Measurements from ENCODE around the gene CFAP68.
"Not testable (repeated sequence)": the region's sequence is repeated elsewhere in the genome, so short reads cannot be mapped to it uniquely, and the experiment has no call there.

Gene CFAP68

DNA sequence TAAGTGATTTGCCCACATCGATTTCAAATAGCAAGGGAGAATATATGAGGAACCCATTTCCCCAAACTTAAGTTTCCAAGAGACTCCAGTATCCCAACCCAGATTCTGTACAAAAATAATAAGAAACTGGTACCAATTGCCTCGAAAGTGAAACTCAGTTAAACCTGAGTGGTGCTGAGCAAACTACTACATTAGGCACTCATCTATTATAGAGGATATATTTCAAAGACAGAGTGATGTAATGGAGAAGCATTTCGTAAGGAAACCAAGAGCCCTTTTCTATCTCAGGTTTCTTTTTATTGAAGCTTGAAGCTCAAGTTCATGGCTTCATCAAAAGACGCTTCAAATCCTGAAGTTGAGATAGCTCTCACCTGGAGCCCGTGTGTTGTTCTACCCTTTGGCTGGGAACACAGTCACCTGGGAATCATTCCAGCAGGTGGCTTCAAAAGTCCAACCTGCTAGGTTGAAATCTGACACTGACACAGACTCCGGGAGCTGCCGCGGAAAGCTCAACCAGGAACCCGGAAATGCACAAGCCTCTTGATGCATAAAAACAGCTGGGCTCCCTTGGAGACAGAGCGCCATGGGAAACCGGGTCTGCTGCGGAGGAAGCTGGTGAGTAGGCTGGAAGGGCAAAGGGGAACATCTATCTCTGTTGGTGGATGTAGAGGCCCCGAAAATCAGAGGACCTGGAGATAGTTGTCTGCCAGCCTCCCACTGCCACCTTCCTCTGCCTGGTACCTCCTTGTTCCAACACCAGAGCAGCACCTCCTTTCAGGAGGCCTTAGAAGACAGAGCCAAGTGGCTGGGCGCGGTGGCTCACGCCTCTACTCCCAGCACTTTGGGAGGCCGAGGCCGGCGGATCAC lies 39.3 kb downstream of the CFAP68 start, which contains the start of gene C11orf52:
C11orf52 (plus strand) TSS at position 524 of the 867 bp plus-strand sequence; CDS start at position 584, 60 bp downstream.
- DNase-seq, result no peak

DNA sequence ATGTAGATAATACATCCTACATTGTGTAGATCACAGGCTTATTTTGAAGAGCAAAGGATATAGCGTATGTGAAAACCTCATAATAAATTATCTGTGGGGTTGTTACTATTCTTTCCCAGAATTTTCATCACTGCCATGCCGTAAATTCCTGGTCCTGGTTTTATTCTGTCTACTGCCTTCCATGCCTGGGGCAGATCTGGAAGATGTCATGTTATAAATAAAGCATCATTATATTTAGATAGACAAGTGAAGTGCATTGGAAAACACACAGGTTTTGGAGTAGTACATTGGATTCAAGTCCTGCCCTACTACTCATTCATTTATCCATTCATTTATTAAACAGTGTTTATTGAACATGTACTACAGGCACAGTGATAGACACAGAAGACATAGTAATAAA lies 41.6 kb downstream of the CFAP68 start:
- no peak for DNase-seq

DNA sequence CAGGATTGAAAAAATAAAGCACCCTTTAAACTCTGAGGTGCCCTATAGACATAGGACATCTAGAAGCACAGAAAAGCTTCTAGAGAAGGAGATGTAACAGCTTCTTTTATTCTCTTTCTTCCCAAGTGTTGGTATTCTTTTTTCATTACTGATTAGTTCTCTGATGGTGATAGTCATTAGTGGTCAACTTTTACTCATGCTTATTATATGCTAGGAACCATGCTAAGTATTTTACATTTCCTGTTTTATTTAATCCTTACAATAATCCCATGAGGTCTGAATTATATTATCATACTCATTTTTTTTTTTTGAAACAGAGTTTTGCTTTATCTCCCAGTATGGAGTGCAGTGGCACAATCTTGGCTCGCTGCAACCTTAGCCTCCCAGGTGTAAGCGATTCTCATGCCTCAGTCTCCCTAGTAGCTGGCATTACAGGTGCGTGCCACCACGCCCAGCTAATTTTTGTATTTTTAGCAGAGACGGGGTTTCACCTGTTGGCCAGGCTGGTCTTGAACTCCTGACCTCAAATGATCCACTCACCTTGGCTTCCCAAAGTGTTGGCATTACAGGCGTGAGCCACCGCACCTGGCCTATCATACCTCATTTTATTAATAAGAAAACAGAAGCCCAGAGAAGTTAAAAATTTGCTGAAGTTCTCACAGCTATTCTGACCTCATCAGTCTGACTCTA lies 42.3 kb downstream of the CFAP68 start:
- no peak for DNase-seq

DNA sequence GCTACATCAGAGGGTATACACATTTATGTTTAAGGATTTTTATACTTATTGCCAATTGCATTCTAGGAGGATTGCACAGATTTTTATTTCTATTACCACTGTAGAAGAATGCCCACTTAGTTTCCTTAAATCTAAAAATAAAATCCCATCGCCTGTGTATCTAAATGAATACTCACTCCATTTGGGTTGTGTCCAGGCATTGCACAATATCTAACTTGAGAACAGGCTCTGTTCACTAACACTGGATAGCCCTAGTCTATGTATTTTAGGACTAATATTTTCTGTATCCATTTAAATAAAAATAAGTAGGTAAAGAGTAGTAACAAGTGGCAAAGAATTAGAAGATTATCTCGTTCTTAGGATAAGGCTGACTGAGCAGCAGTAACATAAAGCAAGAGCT lies 43.5 kb downstream of the CFAP68 start:
- peak; percentile 76 for DNase-seq

DNA sequence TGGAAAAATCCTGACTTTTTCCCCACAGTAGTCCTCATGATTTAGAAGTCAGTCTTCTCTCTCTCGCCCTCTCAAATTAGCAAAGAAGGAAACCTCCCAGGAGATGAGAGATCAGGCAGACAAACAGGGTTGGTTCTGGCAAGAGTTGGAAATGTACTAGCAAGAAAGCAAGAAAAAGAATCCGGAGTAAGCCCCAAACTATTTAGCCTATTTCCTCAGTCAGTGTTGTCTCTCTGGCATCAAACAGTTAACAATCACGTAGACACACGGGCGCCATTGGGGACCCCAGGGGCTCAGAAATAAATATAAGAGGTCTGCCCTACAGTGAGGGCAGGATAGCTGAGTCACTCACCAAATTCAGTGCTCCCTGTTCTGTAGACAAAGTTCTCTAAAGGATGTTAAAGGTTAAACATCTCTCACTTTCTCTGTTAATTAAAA lies 44.0 kb downstream of the CFAP68 start:
- DNase-seq, result no peak

DNA sequence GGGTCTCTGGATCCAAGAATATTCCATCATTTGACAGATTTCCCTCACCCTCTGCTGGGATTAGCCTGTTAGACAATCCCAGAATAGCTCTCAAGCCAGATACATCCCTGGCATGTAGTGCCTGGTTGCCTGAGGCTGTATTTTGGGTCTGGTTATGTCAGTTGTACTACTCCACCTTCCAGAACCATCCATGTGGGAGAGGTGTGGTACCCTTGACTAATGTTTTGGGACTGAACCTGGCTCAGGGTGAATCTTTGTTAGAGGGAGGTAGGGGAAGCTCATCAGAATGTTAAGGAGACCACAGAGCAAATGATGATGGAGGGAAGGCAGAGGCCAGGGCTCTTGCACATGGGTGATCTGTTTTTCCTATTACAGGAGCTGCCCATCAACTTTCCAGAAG lies 44.6 kb downstream of the CFAP68 start:
- no peak for DNase-seq

DNA sequence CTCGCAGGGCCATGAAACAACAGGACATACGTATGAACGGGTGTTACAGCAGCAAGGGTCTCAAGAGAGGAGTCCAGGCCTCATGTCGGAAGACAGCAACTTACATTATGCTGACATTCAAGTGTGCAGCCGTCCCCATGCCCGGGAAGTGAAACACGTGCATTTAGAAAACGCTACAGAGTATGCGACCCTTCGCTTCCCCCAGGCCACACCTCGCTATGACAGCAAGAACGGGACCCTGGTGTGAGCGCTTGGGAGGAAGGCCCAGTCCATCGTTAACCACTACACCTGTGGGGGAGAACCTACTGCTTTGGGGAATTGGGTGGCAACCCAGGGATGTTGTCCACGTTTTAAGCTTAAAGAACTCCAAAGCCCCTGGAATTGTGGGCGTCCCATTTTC lies 46.6 kb downstream of the CFAP68 start:
- DNase-seq, result no peak

DNA sequence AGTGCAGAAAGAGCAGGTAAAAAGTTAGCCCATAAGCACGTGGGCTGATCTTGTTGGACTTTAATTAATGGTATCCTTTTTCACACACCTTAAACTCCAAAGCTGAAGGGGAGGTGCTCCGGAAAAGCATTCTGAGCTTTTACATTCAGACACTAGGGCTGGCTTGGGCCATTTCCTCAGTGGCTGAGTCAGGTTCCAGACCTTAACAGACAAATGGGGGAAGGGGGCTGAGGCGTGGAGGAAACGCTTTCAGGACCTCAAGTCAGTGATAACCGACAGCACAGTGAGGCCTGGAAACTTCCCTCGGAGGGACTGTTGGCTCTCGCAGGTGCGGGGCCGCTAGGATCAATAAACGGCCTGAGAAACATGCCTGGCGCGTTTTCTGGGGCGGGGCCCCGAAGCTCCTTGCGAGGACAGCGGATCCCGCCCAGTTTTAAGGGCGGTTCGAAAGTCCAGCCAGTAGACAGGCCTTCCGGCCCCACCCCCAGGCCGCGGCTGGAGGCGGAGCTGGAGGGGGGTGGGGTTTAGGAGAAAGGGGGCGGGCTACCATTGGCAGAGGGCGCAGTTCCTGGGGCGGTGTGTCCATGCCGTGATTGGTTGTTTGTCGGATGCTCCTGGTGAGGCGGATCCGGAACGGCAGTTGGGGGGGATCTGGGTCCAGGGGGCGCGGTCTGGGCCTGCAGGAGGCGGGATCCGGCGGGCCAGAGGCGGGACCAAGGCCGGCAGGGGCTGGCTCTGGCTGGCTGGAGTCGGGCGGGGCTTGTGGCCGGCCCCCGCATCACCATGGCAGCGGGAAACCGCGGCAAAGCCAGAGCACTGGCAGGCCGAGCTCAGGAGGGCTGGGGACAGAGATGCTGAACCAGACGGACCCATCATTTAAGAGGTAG lies 47.4 kb downstream of the CFAP68 start:
- peak; percentile 100 for DNase-seq

DNA sequence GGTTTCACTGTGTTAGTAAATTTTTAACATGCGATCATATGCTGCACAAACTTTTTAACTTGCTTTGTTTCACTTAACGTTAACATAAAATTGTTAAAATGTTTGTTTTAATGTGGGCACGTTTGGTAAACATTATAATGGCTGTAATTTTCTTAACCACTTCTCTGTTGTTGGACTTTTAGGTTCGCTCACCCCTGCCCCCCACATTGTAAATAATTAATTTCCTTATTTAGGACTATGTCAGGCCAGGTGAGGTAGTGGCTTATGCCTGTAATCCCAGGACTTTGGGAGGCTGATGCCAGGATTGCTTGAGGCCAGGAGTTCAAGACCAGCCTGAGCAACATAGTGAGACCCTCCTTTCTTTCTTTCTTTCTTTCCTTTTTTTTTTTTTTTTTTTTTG lies 51.1 kb downstream of the CFAP68 start:
- no peak for DNase-seq

DNA sequence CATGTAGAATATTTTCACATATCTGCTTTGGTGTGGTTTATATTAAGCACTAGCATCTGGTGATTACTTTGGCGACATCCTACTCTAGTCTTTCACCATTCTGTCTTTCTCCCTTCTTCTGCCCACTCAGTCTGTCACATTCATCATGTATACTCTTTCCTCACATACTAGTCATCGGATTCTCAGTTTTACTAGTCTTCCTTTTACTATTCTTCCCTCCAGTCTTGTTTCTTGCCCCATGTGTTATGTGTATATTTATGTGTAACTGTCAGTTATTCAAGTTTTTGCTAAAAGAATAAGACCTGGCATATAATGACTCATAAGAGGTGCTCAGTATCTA lies 53.2 kb downstream of the CFAP68 start:
- DNase-seq, result no peak

DNA sequence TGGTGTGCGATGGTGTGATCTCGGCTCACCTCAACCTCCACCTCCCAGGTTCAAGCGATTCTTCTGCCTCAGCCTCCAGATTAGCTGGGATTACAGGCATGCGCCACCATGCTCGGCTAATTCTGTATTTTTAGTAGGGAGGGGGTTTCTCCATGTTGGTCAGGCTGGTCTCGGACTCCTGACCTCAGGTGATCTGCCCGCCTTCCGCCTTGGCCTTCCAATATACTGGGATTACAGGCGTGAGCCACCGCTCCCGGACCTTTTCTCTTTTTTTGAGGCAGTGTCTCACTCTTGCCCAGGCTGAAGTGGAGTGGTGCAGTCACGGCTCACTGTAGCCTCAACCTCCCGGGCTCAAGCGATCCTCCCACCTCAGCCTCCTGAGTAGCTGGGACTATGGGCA lies 53.8 kb downstream of the CFAP68 start:
- not testable (repeated sequence) for DNase-seq

DNA sequence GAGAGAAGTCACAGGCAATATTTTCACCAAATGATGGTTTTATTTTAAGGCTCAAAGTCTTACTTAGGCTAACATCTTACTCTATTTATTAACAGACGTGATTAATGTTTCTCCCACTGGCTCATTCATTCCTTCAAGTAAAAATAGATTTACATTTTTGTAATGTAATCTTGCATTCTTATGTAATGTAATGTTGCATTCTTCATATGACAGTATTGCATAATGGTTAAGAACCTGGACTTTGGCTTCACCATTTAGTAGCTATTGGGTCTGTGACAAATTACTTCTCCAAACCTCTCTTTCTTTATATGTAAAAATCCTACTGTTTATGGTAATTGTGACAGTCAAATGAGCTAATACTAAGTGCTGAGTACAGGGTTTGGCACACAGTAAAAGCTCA lies 54.5 kb downstream of the CFAP68 start:
- no peak for DNase-seq

DNA sequence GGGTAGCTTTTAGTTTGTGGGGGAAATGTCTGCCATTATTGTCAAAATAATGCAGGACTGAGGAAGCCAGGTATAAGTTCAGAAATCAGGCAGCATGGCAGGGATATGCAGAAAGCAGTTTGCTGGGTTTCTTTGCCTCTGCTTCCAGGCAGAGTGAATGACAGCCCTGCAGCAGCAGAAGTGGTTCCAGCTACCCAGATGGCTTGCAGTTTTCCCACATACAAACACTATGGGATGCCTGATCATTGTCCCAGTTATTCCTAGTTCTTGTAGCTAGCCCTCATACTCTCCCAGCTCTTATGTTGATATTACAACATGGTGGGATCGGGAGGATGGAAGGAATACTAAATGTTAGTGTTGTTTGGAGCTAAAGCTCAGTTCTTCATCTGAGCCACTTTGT lies 55.0 kb downstream of the CFAP68 start:
- no peak for DNase-seq
